K562 treated with DMSO at 1 percent for 24 hours (cell line): Measurements from ENCODE around the gene VN1R5. TPM values are rescaled to one million over a fixed set of nuclear protein-coding genes. Genes with fewer than 3 reads are reported as not detected.

Experiments used
- total RNA-seq: library from RNA; unstranded; fragments of 300-600 nt; gene quantifications from 2 replicates; pipeline ENCODE4 v1.2.3, GENCODE V29; 2022; ENCODE audit warnings: low read depth; ENCODE audit not compliant: insufficient read depth

Gene VN1R5
- total RNA-seq = not detected in 2 replicates

DNA sequence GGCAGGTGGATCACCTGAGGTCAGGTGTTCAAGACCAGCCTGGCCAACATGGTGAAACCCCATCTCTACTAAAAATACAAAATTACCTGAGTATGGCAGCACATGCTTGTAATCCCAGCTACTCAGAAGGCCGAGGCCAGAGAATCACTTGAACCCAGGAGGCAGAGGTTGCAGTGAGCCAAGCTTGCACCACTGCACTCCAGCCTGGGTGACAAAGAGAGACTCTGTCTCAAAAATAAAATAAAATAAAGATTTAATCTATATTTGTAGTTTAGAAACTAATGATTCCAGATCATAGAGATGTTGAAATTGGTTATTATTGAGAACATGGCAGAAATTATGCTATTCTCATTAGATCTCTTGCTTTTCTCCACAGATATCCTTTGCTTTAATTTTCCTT lies at the start of gene VN1R5:
VN1R5 (plus strand) TSS at position 301 of the 400 bp plus-strand sequence.

Other genes with a start within 250 kb of the VN1R5 start
- 6.6 and 8.3 TPM in 2 replicates for gene ZNF695, start 248.0 kb upstream of the VN1R5 start, total RNA-seq
- gene ZNF670, start 177.3 kb upstream of the VN1R5 start, total RNA-seq = 2.7 and 4.0 TPM in 2 replicates
- 6.2 and 7.1 TPM in 2 replicates for gene ZNF669, start 151.7 kb upstream of the VN1R5 start, total RNA-seq
- 10.9 and 16.5 TPM in 2 replicates for gene ZNF124, start 84.1 kb upstream of the VN1R5 start, total RNA-seq
- 48.4 and 49.2 TPM in 2 replicates for gene ZNF496, start 75.8 kb downstream of the VN1R5 start, total RNA-seq
- not detected in 2 replicates for gene NLRP3, start 160.1 kb downstream of the VN1R5 start, total RNA-seq
- gene OR2B11, start 202.0 kb downstream of the VN1R5 start, total RNA-seq = not detected in 2 replicates